ENCODE results near the gene PHLDA1. TPM values are rescaled to one million over a fixed set of nuclear protein-coding genes. Genes with fewer than 3 reads are reported as not detected.

Gene PHLDA1
- total and polyA plus RNA-seq, 9 of the 15 experiments (the other 6 are each of a cell fraction or from before 2014, with no cell fraction given), result 0.15 to 2.9 (median 0.54) TPM

GRCh38 chr12:75976913-75977312 is 54.7 kb downstream of the PHLDA1 start:
- in situ Hi-C loops (cut with MboI), result no loop called here
- ATAC-seq, result no peak
- Histone ChIP-seq H3K9me1 (ENCODE audit: control insufficient read depth, insufficient read depth, low read length) (no peaks in the 10 kb centered on the region), H3K36me3 (ENCODE audit: control insufficient read depth, insufficient read depth, low read length) (no peaks in the 10 kb centered on the region), H3K4me1 (replicated peaks in 1 of 2; ENCODE audit: control insufficient read depth in 2 of 2, insufficient read depth in 2 of 2, low read length in 2 of 2) (peaks cover 0 to 13% of the 10 kb centered on the region in 2 experiments; a peak in 3 of 5 replicates), H2AFZ (ENCODE audit: low read depth, low read length) (no peak overlapping the region), H3K27me3 (ENCODE audit: control insufficient read depth in 2 of 2, insufficient read depth in 2 of 2, low read length in 2 of 2) (no peaks in the 10 kb centered on the region), H3K4me2 (ENCODE audit: insufficient read depth, low read length) (no peak overlapping the region), H3K9me3 (replicated peaks; ENCODE audit: control insufficient read depth, insufficient read depth, low read depth, low read length) (no peaks in the 10 kb centered on the region), H4K20me1 (replicated peaks; ENCODE audit: control insufficient read depth, insufficient read depth, low read length) (no peaks in the 10 kb centered on the region), H3K9ac (ENCODE audit: insufficient read depth in 1 of 2, low read depth in 2 of 2, low read length in 2 of 2) (no peak overlapping the region), H3K4me3 (no peak overlapping the region), H3K79me2 (ENCODE audit: control insufficient read depth, insufficient read depth, low read length) (no peaks in the 10 kb centered on the region), H3K27ac (ENCODE audit: extremely low read depth, low read depth, low read length) (no peak overlapping the region)
- no peak for DNase-seq (ENCODE audit: extremely low read depth in 1 of 4, low spot score in 3 of 4)
- 78% methylated on average over 3 of the region's 3 CpGs for whole genome bisulfite sequencing (ENCODE audit: insufficient coverage, low coverage, missing lambda C conversion rate)
- no peak for TF ChIP-seq ZBTB43 (CRISPR knock-in tag; IDR thresholded peaks at IDR 0.05)
- TF ChIP-seq CEBPG (CRISPR knock-in tag; IDR thresholded peaks at IDR 0.05), result no peak
- TF ChIP-seq CEBPG (tag; conservative IDR thresholded peaks at IDR 0.05 in 1 of 2, IDR thresholded peaks at IDR 0.05 in 1 of 2), result 0 out of 4 replicates have a peak, but pooled peaks of 1 of the 2 experiments have one; percentile 24
- ChIA-PET POLR2A (no interaction called here), CTCF (ENCODE audit: low intra/inter-chr PET ratio) (no interaction called here)
- no TSS peak for BruUV-seq (replicated peaks)
- no peak for FAIRE-seq
- intact Hi-C loops (cut with micrococcal nuclease), result no loop called here

- intact Hi-C loops (cut with micrococcal nuclease), result no loop called here
- no peaks in the 10 kb centered on the region for H3K9me1 ChIP-seq (ENCODE audit: control insufficient read depth, insufficient read depth, low read length)
- BruUV-seq (replicated peaks), result no TSS peak
- H3K4me1 ChIP-seq (replicated peaks in 1 of 2; ENCODE audit: control insufficient read depth in 2 of 2, insufficient read depth in 2 of 2, low read length in 2 of 2), result peaks cover 0 to 13% of the 10 kb centered on the region in 2 experiments; a peak in 3 of 5 replicates
- no peak for ATAC-seq
- H3K9me3 ChIP-seq (replicated peaks; ENCODE audit: control insufficient read depth, insufficient read depth, low read depth, low read length), result no peaks in the 10 kb centered on the region
- ChIA-PET POLR2A (interaction anchor here (1.0 kb wide), 1 partner anchor 26 kb away, joined by 3 read pairs; no protein-coding TSS in a partner anchor), CTCF (ENCODE audit: low intra/inter-chr PET ratio) (no interaction called here)
- H2AFZ ChIP-seq (ENCODE audit: low read depth, low read length), result no peak overlapping the region
- in situ Hi-C loops (cut with MboI), result no loop called here
- H3K4me2 ChIP-seq (ENCODE audit: insufficient read depth, low read length), result no peak overlapping the region
- H3K79me2 ChIP-seq (ENCODE audit: control insufficient read depth, insufficient read depth, low read length), result no peaks in the 10 kb centered on the region
- no peak for DNase-seq (ENCODE audit: extremely low read depth in 1 of 4, low spot score in 3 of 4)
- H3K9ac ChIP-seq (ENCODE audit: insufficient read depth in 1 of 2, low read depth in 2 of 2, low read length in 2 of 2), result no peak overlapping the region
- no peaks in the 10 kb centered on the region for H3K27me3 ChIP-seq (ENCODE audit: control insufficient read depth in 2 of 2, insufficient read depth in 2 of 2, low read length in 2 of 2)
- H3K27ac ChIP-seq (ENCODE audit: extremely low read depth, low read depth, low read length), result no peak overlapping the region
- no peak for FAIRE-seq
- no peak overlapping the region for H3K4me3 ChIP-seq
- H4K20me1 ChIP-seq (replicated peaks; ENCODE audit: control insufficient read depth, insufficient read depth, low read length), result no peaks in the 10 kb centered on the region
- 31% methylated on average over 3 of the region's 3 CpGs for WGBS (ENCODE audit: insufficient coverage, low coverage, missing lambda C conversion rate)
- H3K36me3 ChIP-seq (ENCODE audit: control insufficient read depth, insufficient read depth, low read length), result no peaks in the 10 kb centered on the region
- TF ChIP-seq ZBTB33 (CRISPR knock-in tag; IDR thresholded peaks at IDR 0.05) (no peak), E2F8 (IDR thresholded peaks at IDR 0.05; ENCODE audit: low read depth, partially characterized antibody) (no peak), TCFL5 (CRISPR knock-in tag; conservative IDR thresholded peaks at IDR 0.05) (no peak), XRCC5 (IDR thresholded peaks at IDR 0.05; ENCODE audit: low read depth, low read length) (no peak)
Measured at GRCh38 chr12:75976113-75976512, 55.5 kb downstream of the PHLDA1 start.

All from K562 (cell line).